Measurements from ENCODE around the gene LTK. TPM values are rescaled to one million over a fixed set of nuclear protein-coding genes. Genes with fewer than 3 reads are reported as not detected.
A peak's percentile ranks its signal among the peaks of the same experiment; 100 is the strongest.

LTK gene
- total and polyA plus RNA-seq, 2 donors (not counting 1 experiment from before 2014, with no cell fraction given) = 4.4 to 9.7 TPM

GRCh38 chr15:41502795-41503668 is 10.6 kb downstream of the LTK start:
- Mint-ChIP-seq H3K27me3 (peaks cover 30% of the 10 kb centered on the region), H3K27ac (no peak overlapping the region), H3K9me3 (ENCODE audit: insufficient read depth) (no peaks in the 10 kb centered on the region), H3K4me1 (peaks cover 38% of the 10 kb centered on the region), H3K4me3 (peak overlapping the region; percentile 87)
- 3% methylated on average over 49 of the region's 54 CpGs for WGBS (ENCODE audit: insufficient coverage)
- Histone ChIP-seq H3K27ac (ENCODE audit: low read length in 2 of 2) (no peak overlapping the region), H2AFZ (ENCODE audit: insufficient read depth, low read depth, low read length, poor library complexity, severe bottlenecking) (peak overlapping the region; percentile 81), H3K36me3 (replicated peaks in 1 of 2; ENCODE audit: control extremely low read depth in 1 of 2, control insufficient read depth in 1 of 2, extremely low read depth in 1 of 2, insufficient read depth in 2 of 2, low read length in 1 of 2) (no peaks in the 10 kb centered on the region), H3K9me3 (ENCODE audit: control extremely low read depth in 1 of 3, control insufficient read depth in 2 of 3, insufficient read depth in 1 of 3, low read length in 2 of 3) (peaks cover 0 to 5% (median 0%) of the 10 kb centered on the region in 3 donors), H3K4me1 (ENCODE audit: control insufficient read depth in 2 of 2, insufficient read depth in 2 of 2, low read length in 2 of 2) (peaks cover 35 to 43% of the 10 kb centered on the region in 2 donors), H3K79me2 (ENCODE audit: control insufficient read depth, insufficient read depth, low read length) (no peaks in the 10 kb centered on the region), H3K4me2 (replicated peaks; ENCODE audit: low read depth, low read length, poor library complexity, severe bottlenecking) (peak overlapping the region; percentile 95), H3K4me3 (ENCODE audit: control extremely low read depth in 1 of 5, extremely low read depth in 1 of 5, insufficient read depth in 1 of 5, low read depth in 2 of 5, low read length in 4 of 5) (peak overlapping the region in 4 of 5 experiments; percentile 31 to 62 (median 48)), H4K20me1 (ENCODE audit: control insufficient read depth, insufficient read depth, low read length, poor library complexity, severe bottlenecking) (peaks cover 6% of the 10 kb centered on the region), H3K9ac (ENCODE audit: low read length) (peak overlapping the region; percentile 61), H3K27me3 (replicated peaks in 1 of 4; ENCODE audit: control extremely low read depth in 1 of 4, control insufficient read depth in 3 of 4, insufficient read depth in 4 of 4, low read length in 3 of 4) (peaks cover 0 to 49% (median 29%) of the 10 kb centered on the region in 4 experiments)
- ChIA-PET POLR2A (no interaction called here), CTCF (interaction anchor here (0.8 kb wide), 1 partner anchor 10 kb away, joined by 3 read pairs; the partner anchor contains the start of gene ITPKA)
- peak; percentile 10 for ATAC-seq (ENCODE audit: low read depth)
- intact Hi-C loops (cut with micrococcal nuclease) = loop anchor here (1.0 to 5.0 kb wide), 2 partner anchors 10 to 54 kb away; partner anchors contain the start of genes LTK and TYRO3
- no peak for TF ChIP-seq CTCF (IDR thresholded peaks at IDR 0.05)
- no peak for TF ChIP-seq EZH2 (IDR thresholded peaks at IDR 0.05; ENCODE audit: borderline replicate concordance, insufficient read depth, low read depth, low read length, poor library complexity, severe bottlenecking)
- DNase-seq = no peak

Measured in B cell (primary cell).